ENCODE results near the gene KIF26B. TPM values are rescaled to one million over a fixed set of nuclear protein-coding genes. Genes with fewer than 3 reads are reported as not detected.

Gene KIF26B
- total and polyA plus RNA-seq, 2 experiments from 2014 or later: 0.03 to 0.76 TPM

DNA sequence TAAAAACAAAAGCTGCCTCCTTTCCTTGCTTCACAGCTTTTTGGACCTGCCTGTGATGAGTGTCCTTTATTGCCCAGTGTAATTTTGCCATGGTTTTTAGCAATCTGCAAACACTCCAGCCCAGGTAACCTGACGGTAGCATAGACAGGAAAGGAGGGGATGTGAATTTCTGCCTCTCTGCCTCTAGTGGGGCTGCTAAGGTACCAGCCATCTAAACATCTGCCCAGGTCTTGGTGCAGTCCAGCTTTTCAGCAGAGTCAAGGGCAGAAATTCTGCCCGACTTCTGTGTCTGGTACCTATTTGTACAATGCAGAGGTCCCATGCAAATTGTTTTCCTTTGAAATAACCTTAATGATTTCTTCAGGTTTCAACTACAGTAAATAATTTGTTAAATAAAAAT lies 371.4 kb downstream of the KIF26B start (continued):
- TF ChIP-seq ZNF114 (CRISPR knock-in tag; IDR thresholded peaks at IDR 0.05): no peak

DNA sequence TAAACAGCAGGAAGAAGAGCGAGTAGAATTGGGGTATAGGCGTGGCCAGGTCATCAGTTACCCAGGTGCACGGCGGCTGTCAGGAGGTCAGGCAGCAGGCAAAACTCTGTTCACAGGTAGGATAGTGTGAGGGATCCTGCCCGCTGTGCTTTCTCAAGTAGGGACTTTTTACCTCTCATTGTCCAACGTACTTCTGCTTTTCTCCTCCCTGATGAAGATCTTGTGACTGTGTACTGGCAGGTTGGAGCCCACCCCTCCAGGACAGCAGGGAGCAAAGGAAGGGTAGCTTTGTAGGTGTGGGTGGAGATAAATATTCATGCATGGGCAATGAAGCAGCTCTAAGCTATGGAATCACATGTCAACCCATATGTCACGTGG lies 373.5 kb downstream of the KIF26B start:
- Histone ChIP-seq H4K20me1 (replicated peaks; ENCODE audit: insufficient read depth) (no peaks in the 10 kb centered on the region), H3K79me2 (replicated peaks; ENCODE audit: insufficient read depth) (no peaks in the 10 kb centered on the region), H3F3A (replicated peaks; ENCODE audit: low read depth) (no peaks in the 10 kb centered on the region), H3K27me3 (ENCODE audit: insufficient read depth) (no peaks in the 10 kb centered on the region), H3K36me3 (ENCODE audit: insufficient read depth) (no peaks in the 10 kb centered on the region), H3K9me2 (ENCODE audit: insufficient read depth) (no peaks in the 10 kb centered on the region), H3K4me1 (ENCODE audit: insufficient read depth) (no peaks in the 10 kb centered on the region), H3K4me3 (no peak overlapping the region), H3K4me2 (no peak overlapping the region), H3K27ac (ENCODE audit: low read depth) (no peak overlapping the region), H2AFZ (no peak overlapping the region)
- TF ChIP-seq ETS1 (IDR thresholded peaks at IDR 0.05) (no peak), REST (IDR thresholded peaks at IDR 0.05; ENCODE audit: unreplicated experiment) (no peak), ZNF114 (CRISPR knock-in tag; IDR thresholded peaks at IDR 0.05) (no peak), STAT1 (IDR thresholded peaks at IDR 0.05; ENCODE audit: unreplicated experiment) (no peak), NANOG (IDR thresholded peaks at IDR 0.05; ENCODE audit: borderline replicate concordance) (no peak), ZNF331 (CRISPR knock-in tag; IDR thresholded peaks at IDR 0.05; ENCODE audit: low read depth) (no peak), CTCF (conservative IDR thresholded peaks at IDR 0.05; ENCODE audit: low read depth in 2 of 2) (no peak), EZH2phosphoT487 (IDR thresholded peaks at IDR 0.05; ENCODE audit: unreplicated experiment) (no peak), JUNB (IDR thresholded peaks at IDR 0.05; ENCODE audit: unreplicated experiment) (no peak), POLR2AphosphoS5 (IDR thresholded peaks at IDR 0.05; ENCODE audit: low read depth) (no peak), ZNF462 (CRISPR knock-in tag; IDR thresholded peaks at IDR 0.05) (no peak), CREB1 (CRISPR knock-in tag; IDR thresholded peaks at IDR 0.05; ENCODE audit: low read depth) (no peak), EZH2 (IDR thresholded peaks at IDR 0.05; ENCODE audit: low read depth, unreplicated experiment) (no peak)
- H3K4me1 Mint-ChIP-seq: no peaks in the 10 kb centered on the region
- H3K9me3 Mint-ChIP-seq: no peaks in the 10 kb centered on the region
- ATAC-seq: no peak
- no peak overlapping the region for H3K4me3 Mint-ChIP-seq
- no peaks in the 10 kb centered on the region for H3K27me3 Mint-ChIP-seq (ENCODE audit: insufficient read depth, low read depth, poor library complexity)
- DNase-seq (ENCODE audit: low spot score): no peak
- H3K27ac Mint-ChIP-seq: no peak overlapping the region
- H3K36me3 Mint-ChIP-seq (ENCODE audit: low read depth): no peaks in the 10 kb centered on the region
